A673 (cell line): ENCODE measurements around the gene FOSL1. TPM values are rescaled to one million over a fixed set of nuclear protein-coding genes. Genes with fewer than 3 reads are reported as not detected.

Source experiments
- BruUV-seq: library from RNA; stranded (reverse); fragments of 400-500 nt; replicated peaks from 2 replicates; lab custom pipeline; 2021; lab: Mats Ljungman, UMichigan
- CTCF ChIA-PET: fragments of 300-600 bp; sonication (Branson Sonifier 250); formaldehyde crosslinking; loops from one replicate; lab custom pipeline; 2022; ENCODE audit warnings: antibody characterized with exemption; lab: Charles Lee
- POLR2A ChIA-PET: fragments of 300-600 bp; sonication (Branson Sonifier 250); formaldehyde crosslinking; loops from one replicate; lab custom pipeline; 2022; ENCODE audit warnings: antibody characterized with exemption; ENCODE audit not compliant: low non-redundant PET; lab: Charles Lee
- DNase-seq: peaks from one replicate; pipeline ENCODE4 v3.0.0-alpha.2; 2015; ENCODE audit warnings: low spot score
- H3K27ac ChIP-seq: fragments of 200-600 bp; sonication (generic); 2 replicates; pipeline ENCODE4 v1.5.1; 2016; ENCODE audit warnings: mixed run types, low read depth, mild to moderate bottlenecking, mixed read lengths, antibody characterized with exemption, low read length; ENCODE audit not compliant: poor library complexity, severe bottlenecking
- H3K27me3 ChIP-seq: fragments of 200-600 bp; sonication (generic); replicated peaks from 2 replicates; pipeline ENCODE4 v1.6.1; 2017; ENCODE audit warnings: mixed run types, low read depth, mild to moderate bottlenecking, mixed read lengths, antibody characterized with exemption, low read length; ENCODE audit not compliant: insufficient read depth, poor library complexity
- H3K36me3 ChIP-seq: fragments of 200-600 bp; sonication (generic); 2 replicates; pipeline ENCODE4 v1.6.1; 2016; ENCODE audit warnings: mixed run types, mild to moderate bottlenecking, mixed read lengths, antibody characterized with exemption, low read length; ENCODE audit not compliant: insufficient read depth, poor library complexity, severe bottlenecking
- H3K4me1 ChIP-seq: fragments of 200-600 bp; sonication (generic); 2 replicates; pipeline ENCODE4 v1.6.1; 2017; ENCODE audit warnings: mixed run types, mild to moderate bottlenecking, mixed read lengths, antibody characterized with exemption, low read length; ENCODE audit not compliant: insufficient read depth, poor library complexity, severe bottlenecking
- H3K4me3 ChIP-seq: fragments of 200-600 bp; sonication (generic); 2 replicates; pipeline ENCODE4 v1.5.1; 2016; ENCODE audit warnings: low read depth, mixed run types, mild to moderate bottlenecking, mixed read lengths, low read length; ENCODE audit not compliant: poor library complexity, severe bottlenecking
- H3K9me3 ChIP-seq: fragments of 200-600 bp; sonication (generic); 2 replicates; pipeline ENCODE4 v1.6.1; 2016; ENCODE audit warnings: mixed run types, low read depth, mild to moderate bottlenecking, mixed read lengths, antibody characterized with exemption, low read length; ENCODE audit not compliant: poor library complexity, severe bottlenecking
- CTCF ChIP-seq: fragments of 300-800, 200-600 bp; sonication (generic); conservative IDR thresholded peaks from 2 replicates; pipeline ENCODE4 v1.5.1; 2017; ENCODE audit warnings: low read depth, mild to moderate bottlenecking, antibody characterized with exemption, low read length, moderate library complexity, mixed read lengths
- EZH2 ChIP-seq: fragments of 200-600 bp; sonication (generic); IDR thresholded peaks from 2 replicates; pipeline ENCODE4 v1.6.1; 2017; ENCODE audit warnings: borderline replicate concordance, low read depth, mild to moderate bottlenecking, mixed read lengths, antibody characterized with exemption, low read length; ENCODE audit not compliant: poor library complexity, severe bottlenecking
- intact Hi-C: fragments of 100-400 bp; cut with micrococcal nuclease; formaldehyde crosslinking; loops from one replicate; pipeline ENCODE4 v1.10.0; 2022; ENCODE audit not compliant: unreplicated experiment
- total RNA-seq: library from RNA; stranded (reverse); gene quantifications from 2 replicates; pipeline ENCODE4 v1.2.3, GENCODE V29; 2021

Gene FOSL1
- total RNA-seq, 1 experiment from 2014 or later: 29.0 TPM

DNA sequence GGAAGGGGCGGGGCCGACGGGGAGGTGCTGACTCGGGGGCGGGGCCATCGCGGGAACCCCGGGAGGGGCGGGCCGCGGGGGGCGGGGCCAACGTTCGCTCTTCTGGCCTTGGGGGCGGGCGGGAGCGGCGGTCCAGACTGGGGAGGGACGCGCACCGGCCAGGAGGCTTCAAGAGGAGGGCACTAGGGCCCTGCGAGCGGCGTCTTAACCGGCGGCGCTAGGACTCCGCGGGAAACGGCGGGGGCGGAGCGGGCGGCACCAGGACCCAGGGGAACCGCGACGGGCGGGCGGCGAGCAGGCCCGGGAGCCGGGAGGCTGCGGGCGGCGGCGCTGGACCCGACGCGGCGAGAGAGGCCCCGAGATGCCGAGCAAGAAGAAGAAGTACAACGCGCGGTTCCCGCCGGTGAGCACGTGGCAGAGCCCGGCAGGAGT, 19.0 kb upstream of the FOSL1 start, which contains the start of gene DRAP1:
Gene DRAP1 (plus strand): TSS at position 286 of the 432 bp plus-strand sequence. CDS start 76 bp downstream, at position 362.
- CTCF ChIA-PET: no interaction called here
- Histone ChIP-seq H3K9me3 (no peaks in the 10 kb centered on the region), H3K4me1 (peaks cover 32% of the 10 kb centered on the region), H3K4me3 (peak within 1 kb of the TSS; percentile 83), H3K36me3 (peaks cover 12% of the 10 kb centered on the region), H3K27ac (peak within 1 kb of the TSS; percentile 91), H3K27me3 (no peaks in the 10 kb centered on the region)
- TF ChIP-seq EZH2 (no peak), CTCF (no peak)
- DNase-seq: peak; percentile 100
- BruUV-seq: no TSS peak
- POLR2A ChIA-PET: no interaction called here
- intact Hi-C loops: no loop called here

DNA sequence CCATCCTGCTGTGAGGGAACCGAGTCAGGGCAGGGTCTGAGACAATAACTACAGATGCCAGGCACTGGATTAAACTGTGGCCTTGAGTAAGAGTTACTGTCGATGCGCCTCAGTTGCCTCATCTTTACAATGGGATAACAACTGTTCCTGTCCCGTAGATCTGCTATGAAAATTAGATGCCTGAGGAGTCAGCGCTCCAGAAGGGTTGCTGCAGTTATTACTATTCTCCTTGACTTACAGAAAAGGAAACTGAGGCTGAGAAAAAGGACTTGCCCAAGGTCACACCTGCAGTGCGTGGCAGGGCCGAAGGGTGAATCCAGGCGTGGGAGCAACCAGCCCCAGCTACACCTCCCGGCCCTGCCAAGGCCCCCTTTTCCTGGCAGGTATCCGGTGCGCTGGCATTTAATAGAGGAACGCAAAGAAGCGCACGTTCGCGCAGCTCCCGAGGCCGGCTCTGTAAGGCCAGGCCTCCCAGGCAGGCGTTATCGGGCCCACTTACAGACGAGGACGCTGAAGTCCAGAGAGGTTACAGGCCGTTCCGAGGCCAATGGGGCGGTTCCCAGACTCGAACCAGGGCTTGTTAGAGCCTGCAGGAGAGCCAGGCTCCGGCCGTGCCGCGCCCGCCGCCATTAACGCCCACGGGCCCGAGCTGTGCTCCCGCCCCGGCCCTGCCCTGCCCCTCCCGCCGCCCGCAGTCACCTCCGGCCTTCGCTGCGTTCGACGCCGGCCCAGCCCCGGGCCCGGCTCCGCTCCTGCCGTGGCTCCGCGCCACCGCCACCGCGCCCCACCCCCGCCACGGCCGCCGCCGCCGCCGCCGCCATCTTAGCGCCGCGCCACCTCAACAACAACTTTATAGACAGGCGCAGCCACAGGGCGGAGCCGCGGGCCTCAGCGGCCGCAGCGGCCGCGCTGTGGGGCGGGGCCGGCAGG, 18.3 kb upstream of the FOSL1 start, which contains the start of gene C11orf68:
Gene C11orf68 (minus strand): TSS at position 852 of the 930 bp plus-strand sequence. CDS start 31 bp downstream, at position 821.
- no peaks in the 10 kb centered on the region for H3K9me3 ChIP-seq
- peak; percentile 47 for DNase-seq
- H3K36me3 ChIP-seq: peaks cover 12% of the 10 kb centered on the region
- TF ChIP-seq CTCF (no peak), EZH2 (no peak)
- peak within 1 kb of the TSS; percentile 83 for H3K4me3 ChIP-seq
- H3K27me3 ChIP-seq: no peaks in the 10 kb centered on the region
- ChIA-PET POLR2A (no interaction called here), CTCF (interaction anchor here (0.5 to 0.6 kb wide), 2 partner anchors 30 to 140 kb away, joined by 4 to 6 read pairs; partner anchors contain the start of gene FIBP)
- H3K4me1 ChIP-seq: peaks cover 32% of the 10 kb centered on the region
- intact Hi-C loops: no loop called here
- TSS peak; percentile 60 for BruUV-seq
- H3K27ac ChIP-seq: peak within 1 kb of the TSS; percentile 91

- H3K27ac ChIP-seq: peak overlapping the region; percentile 91
- peak overlapping the region; percentile 83 for H3K4me3 ChIP-seq
- no peak for DNase-seq
- H3K9me3 ChIP-seq: no peaks in the 10 kb centered on the region
- no peaks in the 10 kb centered on the region for H3K27me3 ChIP-seq
- POLR2A ChIA-PET: no interaction called here
- intact Hi-C loops: no loop called here
- H3K36me3 ChIP-seq: peaks cover 8% of the 10 kb centered on the region
- CTCF ChIA-PET: interaction anchor here (0.5 to 0.6 kb wide), 2 partner anchors 30 to 141 kb away, joined by 4 to 6 read pairs; partner anchors contain the start of gene FIBP
- H3K4me1 ChIP-seq: peaks cover 32% of the 10 kb centered on the region
- no TSS peak for BruUV-seq
- TF ChIP-seq CTCF (no peak), EZH2 (no peak)
These were observed 17.4 kb upstream of the FOSL1 start for GRCh38 chr11:65917434-65918210.
